ENCODE data around the gene AK9.

The AK9 gene

DNA sequence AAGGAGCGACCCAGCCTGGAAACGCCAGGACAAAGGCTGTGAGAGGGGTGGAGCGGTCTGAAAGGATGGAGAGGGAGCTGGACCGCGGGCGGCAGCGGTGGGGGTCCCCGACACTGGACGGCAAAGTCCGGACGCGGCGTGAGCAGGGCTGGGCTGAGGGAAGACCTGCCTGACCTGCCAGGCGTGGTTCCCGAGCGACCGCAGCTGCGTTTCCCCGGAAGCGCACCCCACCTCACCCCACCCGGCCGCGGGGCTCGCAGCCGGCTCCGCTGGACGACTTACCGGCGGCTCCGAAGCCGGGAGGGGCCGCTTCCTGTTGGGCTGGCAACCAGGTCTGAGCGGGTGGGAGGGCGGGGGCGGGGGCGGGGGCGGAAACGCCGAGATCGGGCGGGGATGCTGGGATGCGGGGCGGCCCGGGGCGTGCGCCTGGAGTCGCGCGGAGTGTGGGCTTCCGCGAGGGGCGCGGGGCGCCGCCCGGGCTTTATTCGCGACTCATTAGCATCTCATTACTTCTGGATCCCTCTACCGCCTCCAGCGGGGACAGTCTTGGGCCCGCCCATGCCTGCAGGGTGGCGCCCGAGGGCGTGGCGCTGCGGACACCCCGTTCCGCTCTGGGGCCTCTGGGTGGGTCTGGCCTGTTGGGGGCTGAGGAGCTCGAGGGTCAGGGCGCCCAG lies 235.4 kb downstream of the AK9 start, which contains the start of gene MICAL1:
Gene MICAL1, minus strand, starts transcription at position 336 of the 674 bp plus-strand sequence. CDS start 1,576 bp downstream, outside the sequence.
- peak; percentile 45 for DNase-seq

DNA sequence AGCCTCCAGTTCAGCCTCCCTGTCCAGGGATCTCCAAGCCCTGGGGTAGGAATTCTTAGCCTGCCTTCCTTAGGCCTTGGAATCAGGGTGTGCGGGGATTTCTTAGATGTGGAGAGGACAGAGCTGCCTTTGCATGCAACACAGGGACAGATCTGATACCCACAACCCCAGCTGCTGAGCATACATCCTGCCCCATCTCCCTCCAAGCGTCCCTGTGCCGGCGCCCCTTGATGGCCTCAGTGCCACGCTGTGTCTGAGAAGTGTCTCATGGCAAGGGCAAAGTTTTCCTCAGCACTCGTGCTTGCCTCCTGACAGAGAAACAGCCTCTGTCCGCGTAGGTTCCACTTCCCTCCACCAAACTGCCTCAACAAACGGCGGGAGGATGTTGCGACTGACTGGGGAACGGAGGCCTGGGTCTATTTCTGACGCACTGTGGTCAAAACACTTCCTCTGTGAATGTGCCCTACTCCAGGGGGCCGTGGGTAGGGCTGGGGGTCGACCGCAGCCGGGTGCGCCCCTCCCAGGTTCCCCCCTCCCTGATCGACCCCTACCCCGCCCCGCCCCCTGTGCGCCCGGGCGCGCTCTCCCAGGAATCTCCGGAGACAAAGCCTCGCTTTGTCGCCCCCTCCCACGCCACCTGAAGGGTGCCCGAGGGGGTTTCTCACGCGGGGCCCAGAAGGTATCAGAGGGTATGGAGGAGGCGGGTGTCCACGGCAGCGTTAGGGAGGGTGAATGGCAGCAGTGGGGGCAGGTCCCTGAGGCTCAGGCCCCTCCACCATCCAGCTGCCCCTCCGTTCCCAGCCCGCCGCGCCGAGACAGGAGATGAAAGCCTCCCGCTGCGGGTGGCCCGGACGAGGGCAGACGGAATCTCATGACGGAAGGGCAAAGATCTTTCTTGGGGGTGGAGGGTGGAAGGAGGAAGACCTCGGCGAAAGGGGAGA lies 236.2 kb downstream of the AK9 start:
- peak; percentile 28 for DNase-seq

- DNase-seq, result no peak
These were observed 237.2 kb downstream of the AK9 start for GRCh38 chr6:109453594-109454495.

DNA sequence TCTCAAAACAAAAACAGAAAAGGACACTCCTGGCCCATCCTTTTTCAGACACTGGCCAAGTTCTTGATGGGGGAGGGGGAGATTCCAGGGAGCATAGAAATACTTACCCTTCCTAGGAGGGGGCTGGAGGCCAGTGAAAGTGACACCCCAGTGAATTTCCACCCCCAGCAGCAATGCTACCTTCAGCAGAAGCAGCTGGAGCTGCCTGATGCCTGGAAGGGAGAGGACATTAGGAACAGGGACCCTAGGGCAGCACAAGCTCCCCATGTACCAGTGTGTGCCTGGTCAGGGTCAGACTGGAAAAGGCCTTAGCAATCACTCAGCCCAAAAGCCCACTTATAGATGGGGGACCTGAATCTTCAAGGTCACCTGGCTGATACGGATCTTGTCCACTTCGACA lies 237.8 kb downstream of the AK9 start:
- no peak for DNase-seq

DNA sequence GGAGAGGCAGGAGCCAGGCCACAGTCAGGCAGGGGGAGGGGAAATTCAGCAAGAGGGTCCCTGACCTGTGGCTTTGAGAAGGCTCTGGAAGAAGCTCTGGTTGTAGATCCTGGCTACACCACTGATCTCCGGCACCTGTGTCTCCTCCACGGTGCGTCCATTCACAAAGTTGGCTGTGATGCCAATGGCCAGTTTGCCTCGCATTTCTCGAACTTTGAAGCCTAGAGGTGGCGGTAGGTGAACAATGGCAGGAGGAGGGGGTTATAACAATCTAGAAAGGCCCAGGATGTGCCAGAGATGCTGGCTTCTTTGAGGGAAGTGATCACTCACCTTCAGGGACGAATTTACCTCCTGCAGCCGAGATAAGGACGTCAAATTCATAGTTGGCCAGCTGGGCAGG lies 238.8 kb downstream of the AK9 start:
- no peak for DNase-seq

DNA sequence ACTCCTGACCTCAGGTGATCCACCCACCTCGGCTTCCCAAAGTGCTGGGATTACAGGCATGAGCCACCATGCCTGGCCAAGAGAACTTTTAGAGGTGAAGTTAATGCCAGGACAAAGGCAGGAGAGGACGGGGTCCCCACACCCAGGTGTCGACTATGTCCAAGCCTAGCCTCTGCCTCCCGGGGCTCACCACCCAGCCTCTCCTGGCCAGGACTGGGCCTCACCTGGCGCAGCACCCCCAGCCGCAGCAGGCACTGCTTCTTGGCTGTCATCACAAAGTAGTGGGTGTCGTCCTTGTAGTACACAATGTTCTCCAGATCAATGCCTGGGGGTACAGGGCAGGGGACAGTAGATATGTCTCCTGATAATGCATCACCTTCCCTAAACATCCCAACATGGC lies 239.6 kb downstream of the AK9 start:
- DNase-seq, result no peak

- DNase-seq, result peak; percentile 32
These were observed 240.2 kb downstream of the AK9 start for GRCh38 chr6:109450801-109451200.

GRCh38 chr6:109449795-109450673 lies 241.0 kb downstream of the AK9 start:
- no peak for DNase-seq

DNA sequence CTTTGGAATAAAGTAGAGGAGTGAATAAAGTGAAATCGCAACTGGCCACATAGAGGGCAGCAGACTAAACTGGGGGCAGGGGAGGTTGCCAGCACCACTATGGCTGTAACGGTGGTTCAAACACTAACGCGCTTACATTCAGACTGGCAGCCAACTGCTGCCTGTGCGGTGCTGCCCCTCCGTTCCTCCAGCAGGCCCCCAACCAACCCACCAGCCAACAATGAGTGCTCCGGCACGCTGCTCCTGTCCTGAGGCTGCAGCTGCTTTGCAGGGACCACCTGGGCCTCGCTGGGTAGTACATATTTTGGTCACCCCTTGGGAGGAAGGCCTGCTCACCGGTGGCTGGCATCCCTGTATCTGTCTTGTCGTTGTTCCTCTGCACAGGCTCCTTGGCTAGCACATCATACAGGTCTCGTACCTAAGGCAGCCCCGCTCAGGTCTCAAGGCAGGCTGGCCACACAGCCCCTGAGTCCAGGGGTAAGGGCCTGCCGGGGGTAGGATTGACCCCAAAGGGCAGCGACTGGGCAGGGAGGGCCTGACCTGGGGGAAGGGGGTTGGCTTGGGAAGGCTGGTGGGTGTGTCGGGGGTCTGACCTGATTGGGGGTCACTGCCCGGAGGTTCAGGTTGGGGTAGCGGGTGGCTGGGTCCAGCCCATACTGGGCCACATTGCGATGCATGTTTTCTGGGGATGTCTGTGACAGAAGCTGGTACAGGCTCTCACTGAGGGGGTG lies 241.8 kb downstream of the AK9 start:
- DNase-seq, result no peak

- no peak for DNase-seq
These were observed 242.4 kb downstream of the AK9 start for GRCh38 chr6:109448615-109449014.

DNA sequence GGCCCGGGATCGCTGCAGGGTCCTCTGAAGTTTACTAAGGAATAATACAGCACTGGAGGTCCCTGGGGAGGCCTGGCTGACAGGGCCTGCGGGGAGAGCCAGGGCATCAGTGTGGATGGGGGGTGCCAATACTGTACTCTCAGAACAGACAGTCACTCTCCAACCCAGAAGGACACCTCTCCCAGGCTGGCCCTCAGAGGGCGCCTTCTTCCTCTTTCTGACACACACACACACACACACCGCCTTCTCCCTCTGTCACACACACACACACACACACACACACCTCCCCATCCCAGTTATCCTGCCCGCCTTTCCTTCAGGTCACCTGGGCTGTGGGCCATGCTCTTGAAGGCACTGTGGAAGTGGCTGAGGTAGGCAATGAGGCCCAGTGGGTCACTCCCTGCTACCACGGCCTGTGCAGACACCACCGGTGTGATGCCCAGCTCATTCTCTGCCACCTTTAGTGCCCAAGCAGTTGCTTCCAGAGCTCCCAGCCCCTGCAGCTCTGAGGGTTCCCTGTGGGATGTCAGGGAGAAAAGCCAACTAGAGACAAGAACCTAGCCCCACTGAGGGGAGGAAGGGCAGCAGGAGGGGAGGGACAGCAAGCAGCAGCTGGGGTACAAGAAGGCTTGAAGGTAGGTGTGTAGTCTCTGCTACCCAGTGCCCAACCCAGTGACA lies 243.0 kb downstream of the AK9 start:
- DNase-seq, result peak; percentile 47

GRCh38 chr6:109447087-109447486 lies 243.9 kb downstream of the AK9 start:
- DNase-seq, result no peak

GRCh38 chr6:109446541-109446940 lies 244.5 kb downstream of the AK9 start:
- DNase-seq, result no peak

GRCh38 chr6:109446072-109446471 lies 244.9 kb downstream of the AK9 start:
- no peak for DNase-seq

DNA sequence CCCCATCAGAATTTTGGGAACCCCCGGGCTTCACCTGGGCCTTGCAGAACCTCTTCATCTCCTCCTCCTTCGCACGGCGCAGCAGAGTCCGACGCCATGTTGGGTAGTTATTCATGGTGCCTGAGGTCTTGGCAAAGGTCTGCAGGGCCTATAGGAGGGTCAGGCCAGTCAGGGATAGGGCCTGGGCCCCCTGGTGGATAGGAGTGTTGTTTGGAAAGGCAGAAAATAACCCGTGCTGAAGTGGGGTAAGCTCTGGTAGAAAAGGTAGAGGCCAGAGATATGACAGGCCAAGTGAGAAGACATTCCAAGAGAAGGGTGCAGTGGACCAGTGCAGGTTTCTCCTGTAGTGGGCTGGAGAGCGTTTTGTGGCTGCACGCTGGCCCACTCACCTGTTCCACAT lies 245.6 kb downstream of the AK9 start:
- peak; percentile 8 for DNase-seq

DNA sequence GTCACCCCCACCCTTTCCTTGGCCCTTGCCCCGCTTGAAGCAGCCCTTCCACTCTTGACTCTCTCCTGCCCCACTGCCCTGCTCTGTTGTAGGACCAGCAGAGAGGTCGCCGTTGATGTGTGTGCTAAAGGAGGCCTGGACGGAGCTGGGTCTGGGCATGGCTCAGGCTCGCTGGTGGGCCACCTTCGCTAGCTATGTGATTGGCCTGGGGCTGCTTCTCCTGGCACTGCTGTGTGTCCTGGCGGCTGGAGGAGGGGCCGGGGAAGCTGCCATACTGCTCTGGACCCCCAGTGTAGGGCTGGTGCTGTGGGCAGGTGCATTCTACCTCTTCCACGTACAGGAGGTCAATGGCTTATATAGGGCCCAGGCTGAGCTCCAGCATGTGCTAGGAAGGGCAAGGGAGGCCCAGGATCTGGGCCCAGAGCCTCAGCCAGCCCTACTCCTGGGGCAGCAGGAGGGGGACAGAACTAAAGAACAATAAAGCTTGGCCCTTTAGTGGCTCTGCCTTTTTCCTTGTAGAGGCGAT lies 247.5 kb downstream of the AK9 start:
- no peak for DNase-seq

All from OCI-M1 (cell line).